ENCODE data around the gene ARMC12.
"Not testable (repeated sequence)": the region's sequence is repeated elsewhere in the genome, so short reads cannot be mapped to it uniquely, and the experiment has no call there.

ARMC12 gene

DNA sequence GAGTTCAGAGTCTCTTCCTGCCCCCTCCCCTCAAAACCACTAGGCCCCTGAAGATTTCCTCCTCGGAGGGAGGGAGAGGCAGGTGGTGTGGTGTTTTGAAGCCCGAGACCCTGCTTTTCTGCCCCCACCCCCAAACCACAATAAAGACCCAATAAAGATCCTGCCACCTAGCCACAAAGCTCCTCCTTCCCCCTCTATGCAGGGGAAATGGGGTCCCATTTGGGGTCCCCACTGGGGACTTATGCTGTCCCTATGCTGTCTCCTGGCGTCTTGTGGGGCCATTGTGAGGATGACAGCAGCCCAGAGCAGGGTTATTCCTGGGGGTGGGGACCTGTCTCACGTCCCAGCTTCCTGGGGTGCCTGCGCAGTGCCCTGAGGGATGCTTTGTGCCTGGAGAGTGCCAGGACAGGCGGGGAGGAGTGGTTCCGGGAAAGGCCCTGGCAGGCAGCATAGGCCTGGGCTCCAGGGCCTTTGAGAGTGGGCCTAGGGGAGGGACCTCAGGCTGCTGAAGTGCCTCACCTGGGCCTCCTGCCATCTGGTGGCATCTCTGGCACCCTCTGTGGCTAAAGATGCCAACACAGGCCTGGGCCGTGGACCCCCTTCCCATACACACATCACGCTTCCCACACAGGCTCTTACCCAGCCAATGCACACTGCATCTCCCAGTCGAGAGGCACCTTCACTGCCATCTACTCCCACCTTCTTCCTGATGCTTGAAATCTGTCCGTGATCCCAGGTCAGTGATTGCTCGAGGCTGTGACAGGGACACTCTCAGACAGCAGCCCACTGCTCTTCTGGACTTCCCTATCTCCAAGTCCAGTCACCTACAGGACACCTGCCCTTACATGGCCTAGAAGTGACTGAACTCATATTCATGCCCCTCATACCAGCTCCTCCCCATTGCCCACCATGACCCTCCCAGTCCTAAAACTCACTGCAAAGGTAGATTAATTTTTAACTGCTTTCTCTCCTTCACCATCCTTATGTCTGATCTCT, 7.9 kb upstream of the ARMC12 start:
- Histone ChIP-seq H3K9me3 (ENCODE audit: control insufficient read depth, low read length) (no peaks in the 10 kb centered on the region), H3K9ac (ENCODE audit: low read length) (peak overlapping the region; percentile 96), H3K27me3 (replicated peaks; ENCODE audit: control insufficient read depth, insufficient read depth, low read length) (no peaks in the 10 kb centered on the region), H3K4me3 (ENCODE audit: low read length) (peak overlapping the region; percentile 73), H3K4me1 (ENCODE audit: control insufficient read depth, insufficient read depth, low read length) (peaks cover 75% of the 10 kb centered on the region), H3K36me3 (ENCODE audit: control insufficient read depth, insufficient read depth, low read length, severe bottlenecking) (no peaks in the 10 kb centered on the region)
- no peak for DNase-seq (ENCODE audit: low read depth)

DNA sequence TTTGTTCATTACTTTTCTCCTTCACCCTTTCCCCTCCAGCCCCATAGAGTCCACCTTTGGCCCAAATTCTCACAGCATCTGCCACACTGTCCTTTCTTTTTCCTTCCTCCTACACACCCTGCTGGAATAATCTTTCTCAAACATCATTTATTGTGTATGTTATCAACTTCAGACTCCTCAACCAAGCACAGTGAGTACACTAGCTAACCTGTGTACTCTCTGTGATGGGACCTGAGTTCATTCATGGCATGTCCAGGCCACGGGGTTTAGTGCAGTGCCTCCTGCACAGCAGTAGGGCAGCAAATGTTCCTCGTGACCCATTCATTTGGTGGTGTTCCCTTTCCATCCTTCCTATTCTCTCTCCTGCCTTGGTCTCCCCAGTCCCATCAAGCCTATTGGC, 7.1 kb upstream of the ARMC12 start:
- DNase-seq (ENCODE audit: low read depth) = no peak
- Histone ChIP-seq H3K9ac (ENCODE audit: low read length) (peak overlapping the region; percentile 96), H3K9me3 (ENCODE audit: control insufficient read depth, low read length) (no peaks in the 10 kb centered on the region), H3K36me3 (ENCODE audit: control insufficient read depth, insufficient read depth, low read length, severe bottlenecking) (no peaks in the 10 kb centered on the region), H3K4me1 (ENCODE audit: control insufficient read depth, insufficient read depth, low read length) (peaks cover 68% of the 10 kb centered on the region), H3K4me3 (ENCODE audit: low read length) (no peak overlapping the region), H3K27me3 (replicated peaks; ENCODE audit: control insufficient read depth, insufficient read depth, low read length) (no peaks in the 10 kb centered on the region)

DNA sequence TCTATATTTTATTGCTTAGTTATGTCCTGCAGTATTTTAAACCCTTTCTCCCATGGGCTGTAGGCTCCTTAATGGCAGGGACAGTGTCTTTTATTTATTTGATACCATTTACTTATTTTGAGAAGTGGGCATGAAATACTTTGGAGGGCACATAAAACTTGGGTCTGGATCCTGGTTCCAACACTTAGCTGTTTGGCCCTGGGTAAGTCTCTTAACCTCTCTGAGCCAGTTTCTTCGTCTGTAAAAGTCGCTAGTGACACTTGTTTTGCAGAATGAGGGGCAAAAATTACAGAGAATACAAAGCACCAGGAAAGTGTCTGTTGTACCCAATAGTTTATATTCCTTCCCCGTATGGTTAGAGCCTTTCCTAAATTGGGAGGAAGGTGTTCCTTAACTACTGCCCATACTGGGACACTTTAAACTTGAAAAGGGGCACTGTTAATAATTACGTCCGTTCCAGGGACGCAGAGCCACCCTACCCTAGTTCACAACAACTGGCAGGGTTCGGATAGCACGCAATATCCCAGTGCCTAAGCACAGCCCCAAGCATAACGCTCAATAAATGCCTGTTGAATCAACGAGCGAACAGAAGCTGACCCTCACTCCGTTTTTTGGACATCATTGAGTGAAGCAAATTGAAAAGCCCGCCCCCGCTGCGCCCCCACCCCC, 6.0 kb upstream of the ARMC12 start:
- H3K4me3 ChIP-seq (ENCODE audit: low read length) = peak overlapping the region; percentile 67
- H3K36me3 ChIP-seq (ENCODE audit: control insufficient read depth, insufficient read depth, low read length, severe bottlenecking) = no peaks in the 10 kb centered on the region
- H3K9me3 ChIP-seq (ENCODE audit: control insufficient read depth, low read length) = no peaks in the 10 kb centered on the region
- H3K9ac ChIP-seq (ENCODE audit: low read length) = peak overlapping the region; percentile 91
- DNase-seq (ENCODE audit: low read depth) = no peak
- peaks cover 56% of the 10 kb centered on the region for H3K4me1 ChIP-seq (ENCODE audit: control insufficient read depth, insufficient read depth, low read length)
- H3K27me3 ChIP-seq (replicated peaks; ENCODE audit: control insufficient read depth, insufficient read depth, low read length) = no peaks in the 10 kb centered on the region

DNA sequence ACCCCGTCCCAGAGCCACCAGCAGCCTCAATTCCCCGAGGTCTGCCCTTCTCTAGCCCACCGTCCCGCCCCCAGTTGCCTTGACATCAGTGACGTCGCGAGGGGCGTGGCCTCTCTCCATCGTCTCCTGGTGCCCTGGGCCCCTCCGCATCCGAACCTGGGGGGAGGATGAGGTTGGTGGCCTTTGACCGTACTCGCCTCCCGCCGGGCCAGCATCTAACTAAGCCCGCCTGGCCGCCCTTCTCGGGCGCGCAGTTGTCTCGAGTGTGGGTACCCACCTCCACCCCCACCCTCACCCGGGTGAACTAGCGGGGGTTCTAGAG, 5.5 kb upstream of the ARMC12 start:
- H3K9me3 ChIP-seq (ENCODE audit: control insufficient read depth, low read length) = no peaks in the 10 kb centered on the region
- H3K9ac ChIP-seq (ENCODE audit: low read length) = peak overlapping the region; percentile 91
- peak overlapping the region; percentile 72 for H3K4me3 ChIP-seq (ENCODE audit: low read length)
- H3K36me3 ChIP-seq (ENCODE audit: control insufficient read depth, insufficient read depth, low read length, severe bottlenecking) = no peaks in the 10 kb centered on the region
- no peaks in the 10 kb centered on the region for H3K27me3 ChIP-seq (replicated peaks; ENCODE audit: control insufficient read depth, insufficient read depth, low read length)
- DNase-seq (ENCODE audit: low read depth) = peak; percentile 94
- peaks cover 52% of the 10 kb centered on the region for H3K4me1 ChIP-seq (ENCODE audit: control insufficient read depth, insufficient read depth, low read length)

DNA sequence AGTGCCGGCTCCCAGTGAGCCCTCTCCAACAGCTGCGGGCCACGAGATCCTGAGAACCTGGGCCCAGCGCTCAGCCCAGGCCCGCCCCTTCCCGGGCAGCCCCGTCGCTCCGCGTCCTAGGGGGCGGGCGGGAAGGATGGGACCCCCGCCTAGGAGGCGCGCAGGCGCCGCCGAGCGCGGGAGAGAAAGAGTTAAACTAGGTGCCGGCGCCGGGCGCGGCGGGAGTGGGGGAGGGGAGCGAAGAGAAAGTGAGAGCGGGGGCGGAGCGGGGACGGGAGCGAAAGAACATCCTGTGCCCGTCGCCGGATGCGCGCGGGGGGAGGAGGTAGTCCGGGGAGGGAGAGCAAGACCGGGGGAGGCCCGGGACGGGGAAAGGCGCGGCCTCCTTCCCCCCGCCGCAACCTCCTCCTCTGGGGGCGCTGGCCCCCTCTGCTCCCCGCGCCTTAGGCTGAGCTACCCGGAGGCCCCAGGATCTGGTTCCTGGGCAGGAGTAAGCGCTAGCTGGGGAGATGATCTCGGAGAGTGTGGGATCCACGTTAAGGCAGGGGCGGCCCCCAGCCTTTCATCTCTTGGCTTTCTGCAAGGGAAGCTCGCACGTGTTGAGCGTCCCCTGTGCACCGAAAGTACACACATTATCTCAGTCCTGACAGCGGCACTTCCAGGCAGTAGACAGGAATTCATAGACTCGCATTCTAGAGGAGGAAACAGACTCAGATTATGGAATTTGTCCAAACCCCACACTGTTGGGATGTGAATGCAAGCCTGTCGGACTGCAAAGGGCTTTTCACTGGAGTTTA, 4.9 kb upstream of the ARMC12 start:
- Histone ChIP-seq H3K9ac (ENCODE audit: low read length) (peak overlapping the region; percentile 91), H3K4me3 (ENCODE audit: low read length) (peak overlapping the region; percentile 72), H3K27me3 (replicated peaks; ENCODE audit: control insufficient read depth, insufficient read depth, low read length) (no peaks in the 10 kb centered on the region), H3K9me3 (ENCODE audit: control insufficient read depth, low read length) (no peaks in the 10 kb centered on the region), H3K4me1 (ENCODE audit: control insufficient read depth, insufficient read depth, low read length) (peaks cover 46% of the 10 kb centered on the region), H3K36me3 (ENCODE audit: control insufficient read depth, insufficient read depth, low read length, severe bottlenecking) (no peaks in the 10 kb centered on the region)
- peak; percentile 96 for DNase-seq (ENCODE audit: low read depth)

DNA sequence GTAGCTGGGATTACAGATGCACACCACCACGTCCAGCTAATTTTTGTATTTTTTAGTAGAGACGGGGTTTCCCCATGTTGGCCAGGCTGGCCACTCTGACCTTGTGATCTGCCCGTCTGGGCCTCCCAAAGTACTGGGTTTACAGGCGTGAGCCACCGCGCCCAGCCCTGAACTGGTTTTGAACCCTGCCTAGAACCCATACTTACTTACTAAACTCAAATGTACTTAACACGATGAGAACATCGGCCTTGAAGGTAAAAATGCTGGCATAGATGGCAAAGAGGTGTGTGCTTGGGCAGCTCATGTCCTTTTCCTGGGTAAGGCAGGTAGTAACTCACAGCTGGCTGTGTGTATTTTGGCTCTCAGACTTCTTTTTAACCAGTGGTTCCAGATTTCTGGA, 3.2 kb upstream of the ARMC12 start:
- no peak for DNase-seq (ENCODE audit: low read depth)
- H3K27me3 ChIP-seq (replicated peaks; ENCODE audit: control insufficient read depth, insufficient read depth, low read length) = no peaks in the 10 kb centered on the region
- no peaks in the 10 kb centered on the region for H3K9me3 ChIP-seq (ENCODE audit: control insufficient read depth, low read length)
- no peaks in the 10 kb centered on the region for H3K36me3 ChIP-seq (ENCODE audit: control insufficient read depth, insufficient read depth, low read length, severe bottlenecking)
- H3K9ac ChIP-seq (ENCODE audit: low read length) = no peak overlapping the region
- no peak overlapping the region for H3K4me3 ChIP-seq (ENCODE audit: low read length)
- H3K4me1 ChIP-seq (ENCODE audit: control insufficient read depth, insufficient read depth, low read length) = peaks cover 38% of the 10 kb centered on the region

DNA sequence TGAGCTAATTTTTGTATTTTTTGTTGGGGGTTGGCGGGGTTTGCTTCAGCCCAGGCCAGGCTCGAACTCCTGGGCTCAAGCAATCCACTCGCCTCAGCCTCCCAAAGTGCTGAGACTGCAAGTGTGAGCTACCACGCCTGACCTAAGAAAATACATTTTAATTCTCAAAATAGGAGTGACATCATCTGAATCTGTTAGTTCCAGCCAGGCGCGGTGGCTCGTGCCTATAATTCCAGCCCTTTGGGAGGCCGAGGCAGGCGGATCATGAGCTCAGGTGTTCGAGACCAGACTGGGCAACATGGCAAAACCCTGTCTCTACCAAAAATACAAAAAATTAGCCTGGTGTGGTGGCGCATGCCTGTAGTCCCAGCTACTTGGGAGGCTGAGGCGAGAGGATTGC, 2.5 kb upstream of the ARMC12 start:
- not testable (repeated sequence) for H3K4me3 ChIP-seq (ENCODE audit: low read length); DNase-seq (ENCODE audit: low read depth); H3K9ac ChIP-seq (ENCODE audit: low read length); H3K27me3 ChIP-seq (replicated peaks; ENCODE audit: control insufficient read depth, insufficient read depth, low read length); H3K36me3 ChIP-seq (ENCODE audit: control insufficient read depth, insufficient read depth, low read length, severe bottlenecking); H3K9me3 ChIP-seq (ENCODE audit: control insufficient read depth, low read length)
- peaks cover 31% of the 10 kb centered on the region for H3K4me1 ChIP-seq (ENCODE audit: control insufficient read depth, insufficient read depth, low read length)

DNA sequence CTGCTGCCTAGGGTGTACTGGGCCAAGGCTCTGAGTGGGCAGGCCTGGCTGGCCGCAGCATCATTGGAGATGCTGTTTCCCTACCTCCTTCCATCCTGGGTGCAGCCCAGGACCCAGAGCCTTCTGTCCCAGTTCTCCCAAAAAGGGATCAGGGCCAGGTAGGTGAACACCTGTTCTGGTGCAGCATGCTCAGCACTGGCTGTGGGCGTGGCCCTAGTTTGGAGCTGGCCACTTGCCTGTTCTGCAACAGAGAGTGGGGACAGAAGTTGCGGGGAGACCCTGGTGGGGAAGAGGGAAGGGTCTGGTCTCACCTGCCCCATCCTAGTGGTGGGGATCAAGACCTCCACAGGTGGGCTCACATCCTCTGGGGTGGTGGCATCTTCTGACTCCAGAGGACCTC, 1.4 kb upstream of the ARMC12 start:
- Histone ChIP-seq H3K27me3 (replicated peaks; ENCODE audit: control insufficient read depth, insufficient read depth, low read length) (no peaks in the 10 kb centered on the region), H3K36me3 (ENCODE audit: control insufficient read depth, insufficient read depth, low read length, severe bottlenecking) (no peaks in the 10 kb centered on the region), H3K4me3 (ENCODE audit: low read length) (no peak overlapping the region), H3K4me1 (ENCODE audit: control insufficient read depth, insufficient read depth, low read length) (peaks cover 20% of the 10 kb centered on the region), H3K9ac (ENCODE audit: low read length) (peak overlapping the region; percentile 5), H3K9me3 (ENCODE audit: control insufficient read depth, low read length) (no peaks in the 10 kb centered on the region)
- no peak for DNase-seq (ENCODE audit: low read depth)

DNA sequence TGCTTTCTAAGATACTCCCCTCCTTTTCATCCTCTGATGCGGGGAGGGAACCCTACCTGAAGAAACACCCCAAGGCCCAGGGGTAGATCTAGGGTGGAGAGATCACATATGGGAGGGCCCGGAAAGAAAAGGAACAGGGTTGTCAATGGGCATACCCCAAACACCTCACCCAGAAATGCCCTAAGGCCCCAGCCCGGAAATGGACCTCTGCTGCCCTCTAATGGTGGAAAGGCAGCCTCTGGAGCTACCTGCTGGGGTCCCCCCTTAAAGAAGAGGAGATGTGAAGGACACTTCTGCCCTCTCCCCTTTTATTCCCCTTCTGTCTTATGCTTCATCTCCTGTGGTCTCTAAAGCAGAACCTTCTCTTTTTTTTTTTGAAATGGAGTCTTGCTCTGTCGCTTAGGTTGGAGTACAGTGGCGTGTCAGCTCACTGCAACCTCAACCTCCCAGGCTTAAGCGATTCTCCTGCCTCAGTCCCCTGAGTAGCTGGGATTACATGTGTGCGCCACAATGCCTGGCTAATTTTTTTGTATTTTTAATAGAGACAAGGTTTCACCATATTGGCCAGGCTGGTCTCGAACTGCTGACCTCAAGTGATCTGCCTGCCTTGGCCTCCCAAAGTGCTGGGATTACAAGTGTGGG, 458 bp upstream of the ARMC12 start:
- Histone ChIP-seq H3K9ac (ENCODE audit: low read length) (peak overlapping the region; percentile 5), H3K27me3 (replicated peaks; ENCODE audit: control insufficient read depth, insufficient read depth, low read length) (no peaks in the 10 kb centered on the region), H3K9me3 (ENCODE audit: control insufficient read depth, low read length) (no peaks in the 10 kb centered on the region), H3K4me3 (ENCODE audit: low read length) (no peak overlapping the region), H3K4me1 (ENCODE audit: control insufficient read depth, insufficient read depth, low read length) (peaks cover 13% of the 10 kb centered on the region), H3K36me3 (ENCODE audit: control insufficient read depth, insufficient read depth, low read length, severe bottlenecking) (no peaks in the 10 kb centered on the region)
- DNase-seq (ENCODE audit: low read depth) = peak; percentile 89

DNA sequence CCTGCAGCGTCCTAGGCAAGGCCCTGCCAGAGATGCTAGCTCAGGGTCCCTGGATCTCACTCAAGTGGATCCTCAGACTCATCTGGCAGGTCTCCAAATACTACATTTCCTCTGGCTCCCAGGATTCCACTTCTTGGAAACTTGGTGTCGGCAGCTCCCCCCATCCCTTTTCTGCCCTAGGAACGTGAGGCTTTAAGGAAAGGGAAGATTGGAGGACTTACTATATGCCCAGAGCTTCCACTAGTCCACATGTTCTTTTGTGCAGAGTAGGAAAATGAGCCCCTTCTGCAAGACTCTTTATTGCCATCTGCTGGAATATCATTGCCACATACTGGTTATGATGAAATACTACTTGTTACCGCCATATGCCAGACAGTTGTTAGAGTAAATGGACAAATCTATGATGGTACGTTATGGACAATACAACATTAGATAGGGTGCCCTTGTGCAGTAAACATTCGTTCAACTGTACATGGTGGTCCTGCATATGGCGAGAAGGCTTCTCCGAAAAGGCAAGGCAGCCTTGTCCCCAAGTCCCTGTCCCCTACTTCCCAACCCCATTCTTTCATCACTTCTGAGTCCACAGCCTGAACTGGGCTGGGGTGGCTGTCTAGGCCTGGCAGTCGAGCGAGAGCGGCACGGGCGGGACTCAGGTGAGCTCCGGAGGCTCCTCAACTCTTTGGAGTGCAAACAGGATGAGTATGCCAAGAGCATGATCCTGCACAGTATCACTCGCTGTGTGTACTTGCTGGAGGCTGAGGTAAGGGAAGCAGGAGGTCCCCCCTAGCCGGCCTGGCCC, 780 bp downstream of the ARMC12 start:
- Histone ChIP-seq H3K9ac (ENCODE audit: low read length) (peak overlapping the region; percentile 12), H3K27me3 (replicated peaks; ENCODE audit: control insufficient read depth, insufficient read depth, low read length) (peaks cover 2% of the 10 kb centered on the region), H3K9me3 (ENCODE audit: control insufficient read depth, low read length) (no peaks in the 10 kb centered on the region), H3K36me3 (ENCODE audit: control insufficient read depth, insufficient read depth, low read length, severe bottlenecking) (no peaks in the 10 kb centered on the region), H3K4me3 (ENCODE audit: low read length) (no peak overlapping the region), H3K4me1 (ENCODE audit: control insufficient read depth, insufficient read depth, low read length) (peaks cover 9% of the 10 kb centered on the region)
- DNase-seq (ENCODE audit: low read depth) = peak; percentile 92

Measured in adipocyte (in vitro differentiated cells).